SU-DHL-6 (cell line): ENCODE measurements around the gene OBSCN.

Experiments
- H2AFZ ChIP-seq: fragments of 200-600 bp; sonication (generic); 2 replicates; pipeline ENCODE4 v1.6.1; 2014; ENCODE audit warnings: low read depth, mild to moderate bottlenecking, moderate library complexity, mixed read lengths, antibody characterized with exemption, low read length; ENCODE audit not compliant: severe bottlenecking
- H3F3A ChIP-seq: fragments of 200-600 bp; shearing (Covaris generic); 2 replicates; pipeline ENCODE4 v1.6.0; 2016; ENCODE audit warnings: antibody characterized with exemption, mild to moderate bottlenecking; ENCODE audit not compliant: insufficient read depth
- H3K27ac ChIP-seq: fragments of 200-600 bp; sonication (generic); 2 replicates; pipeline ENCODE4 v1.5.1; 2016; ENCODE audit warnings: low read depth, mild to moderate bottlenecking, low read length, moderate library complexity, mixed read lengths
- H3K27me3 ChIP-seq: fragments of 200-600 bp; sonication (generic), shearing (Covaris generic); 2 replicates; pipeline ENCODE4 v1.6.0; 2014; ENCODE audit warnings: mild to moderate bottlenecking, low read length
- H3K36me3 ChIP-seq: fragments of 200-600 bp; sonication (generic); 2 replicates; pipeline ENCODE4 v1.6.1; 2014; ENCODE audit warnings: mild to moderate bottlenecking, low read length, mixed read lengths
- H3K4me2 ChIP-seq: fragments of 300-600, 200-600 bp; shearing (Covaris generic), sonication (generic); 2 replicates; pipeline ENCODE4 v1.6.0; 2014; ENCODE audit warnings: low read length, low read depth, mild to moderate bottlenecking; ENCODE audit not compliant: poor library complexity, severe bottlenecking
- H3K4me3 ChIP-seq: fragments of 200-600 bp; sonication (generic); 2 replicates; pipeline ENCODE4 v1.5.1; 2014; ENCODE audit warnings: antibody characterized with exemption, low read length, mild to moderate bottlenecking, mixed read lengths; ENCODE audit not compliant: insufficient read depth, poor library complexity, severe bottlenecking
- H3K79me2 ChIP-seq: fragments of 200-600 bp; sonication (generic); 2 replicates; pipeline ENCODE4 v1.6.1; 2014; ENCODE audit warnings: mild to moderate bottlenecking, low read length, moderate library complexity; ENCODE audit not compliant: insufficient read depth
- H3K9ac ChIP-seq: fragments of 200-600 bp; sonication (generic); 2 replicates; pipeline ENCODE4 v1.7.0; 2014; ENCODE audit warnings: mild to moderate bottlenecking, low read length
- H3K9me2 ChIP-seq: fragments of 200-600 bp; sonication (generic); replicated peaks from 2 replicates; pipeline ENCODE4 v1.6.1; 2014; ENCODE audit warnings: low read length; ENCODE audit not compliant: insufficient read depth
- H3K9me3 ChIP-seq: fragments of 200-600 bp; sonication (generic); 2 replicates; pipeline ENCODE4 v1.6.1; 2014; ENCODE audit warnings: low read length, mixed read lengths; ENCODE audit not compliant: insufficient read depth
- H4K20me1 ChIP-seq: fragments of 200-600 bp; sonication (generic); 2 replicates; pipeline ENCODE4 v1.6.1; 2014; ENCODE audit warnings: low read depth, mild to moderate bottlenecking, antibody characterized with exemption, low read length, moderate library complexity, mixed read lengths
- CTCF ChIP-seq: fragments of 200-600 bp; sonication (generic); IDR thresholded peaks from one replicate; pipeline ENCODE4 v1.5.1; 2017; ENCODE audit warnings: antibody characterized with exemption, mild to moderate bottlenecking, low read length, moderate library complexity; ENCODE audit not compliant: insufficient read depth, poor library complexity, severe bottlenecking
- EZH2phosphoT487 ChIP-seq: fragments of 200-600 bp; sonication (generic), shearing (Covaris generic); conservative IDR thresholded peaks from 2 replicates; pipeline ENCODE4 v1.6.1; 2018; ENCODE audit warnings: mild to moderate bottlenecking, antibody characterized with exemption, low read length, moderate library complexity, mixed read lengths

The OBSCN gene

GRCh38 chr1:228284521-228284920, 76.7 kb downstream of the OBSCN start:
- H3K9me2 ChIP-seq = no peaks in the 10 kb centered on the region
- H3F3A ChIP-seq = no peaks in the 10 kb centered on the region
- no peak overlapping the region for H3K27ac ChIP-seq
- no peak overlapping the region for H3K4me2 ChIP-seq
- H3K4me3 ChIP-seq = no peak overlapping the region
- no peaks in the 10 kb centered on the region for H3K9me3 ChIP-seq
- TF ChIP-seq EZH2phosphoT487 (no peak), CTCF (no peak)
- no peaks in the 10 kb centered on the region for H3K27me3 ChIP-seq
- no peaks in the 10 kb centered on the region for H3K36me3 ChIP-seq
- no peak overlapping the region for H2AFZ ChIP-seq
- H3K9ac ChIP-seq = no peak overlapping the region
- no peaks in the 10 kb centered on the region for H3K79me2 ChIP-seq
- no peaks in the 10 kb centered on the region for H4K20me1 ChIP-seq

GRCh38 chr1:228285661-228286504, 78.0 kb downstream of the OBSCN start:
- H3K4me2 ChIP-seq = no peak overlapping the region
- H4K20me1 ChIP-seq = no peaks in the 10 kb centered on the region
- H3K36me3 ChIP-seq = no peaks in the 10 kb centered on the region
- TF ChIP-seq EZH2phosphoT487 (no peak), CTCF (no peak)
- no peak overlapping the region for H3K27ac ChIP-seq
- H3F3A ChIP-seq = no peaks in the 10 kb centered on the region
- no peak overlapping the region for H3K4me3 ChIP-seq
- no peaks in the 10 kb centered on the region for H3K79me2 ChIP-seq
- H3K9ac ChIP-seq = no peak overlapping the region
- no peaks in the 10 kb centered on the region for H3K27me3 ChIP-seq
- H3K9me3 ChIP-seq = no peaks in the 10 kb centered on the region
- H2AFZ ChIP-seq = no peak overlapping the region
- H3K9me2 ChIP-seq = no peaks in the 10 kb centered on the region

GRCh38 chr1:228286505-228287417, 78.9 kb downstream of the OBSCN start:
- no peak overlapping the region for H2AFZ ChIP-seq
- no peaks in the 10 kb centered on the region for H3K79me2 ChIP-seq
- H3K27ac ChIP-seq = no peak overlapping the region
- H3K27me3 ChIP-seq = no peaks in the 10 kb centered on the region
- H3F3A ChIP-seq = no peaks in the 10 kb centered on the region
- no peak for TF ChIP-seq EZH2phosphoT487
- TF ChIP-seq CTCF = no peak
- H3K4me2 ChIP-seq = no peak overlapping the region
- H3K9ac ChIP-seq = no peak overlapping the region
- H3K36me3 ChIP-seq = no peaks in the 10 kb centered on the region
- no peaks in the 10 kb centered on the region for H3K9me3 ChIP-seq
- H4K20me1 ChIP-seq = no peaks in the 10 kb centered on the region
- no peaks in the 10 kb centered on the region for H3K9me2 ChIP-seq
- no peak overlapping the region for H3K4me3 ChIP-seq
